Caco-2 (cell line): ENCODE results near the gene ZBTB32. TPM values are rescaled to one million over a fixed set of nuclear protein-coding genes. Genes with fewer than 3 reads are reported as not detected.

Source experiments
- BruUV-seq: library from RNA; stranded (reverse); fragments of 400-500 nt; replicated peaks from 2 replicates; lab custom pipeline; 2021; lab: Mats Ljungman, UMichigan
- CTCF ChIA-PET: fragments of 300-600 bp; sonication (Branson Sonifier 250); formaldehyde crosslinking; loops from one replicate; lab custom pipeline; 2022; ENCODE audit warnings: antibody characterized with exemption; lab: Charles Lee
- POLR2A ChIA-PET: fragments of 300-600 bp; sonication (Branson Sonifier 250); formaldehyde crosslinking; loops from one replicate; lab custom pipeline; 2022; ENCODE audit warnings: antibody characterized with exemption; lab: Charles Lee
- DNase-seq, 2 experiments: peaks; one replicate each; pipeline versions ENCODE4 v3.0.0 to v3.0.0-alpha.2; 2020 to 2022
- H3K27me3 ChIP-seq: replicated peaks from 2 replicates; pipeline ENCODE4 v1.6.0; 2011; ENCODE audit warnings: low read length; ENCODE audit not compliant: control insufficient read depth, insufficient read depth
- H3K36me3 ChIP-seq: 2 replicates; pipeline ENCODE4 v1.5.1; 2011; ENCODE audit warnings: low read length; ENCODE audit not compliant: control insufficient read depth, insufficient read depth
- H3K4me1 ChIP-seq: fragments of 250-450 bp; sonication (Bioruptor Pico); 2 replicates; pipeline ENCODE4 v1.5.1; 2020; ENCODE audit warnings: mild to moderate bottlenecking
- H3K4me3 ChIP-seq: 2 replicates; pipeline ENCODE4 v1.5.1; 2011; ENCODE audit warnings: low read depth, mild to moderate bottlenecking, control low read depth, low read length
- H3K9me3 ChIP-seq: fragments of 250-450 bp; sonication (Bioruptor Pico); 2 replicates; pipeline ENCODE4 v1.5.1; 2020; ENCODE audit warnings: mild to moderate bottlenecking, moderate library complexity
- H3K27ac Mint-ChIP-seq: one replicate; pipeline ENCODE4 v1.8.0; 2022; ENCODE audit warnings: mixed read lengths; ENCODE audit not compliant: unreplicated experiment
- H3K27me3 Mint-ChIP-seq: one replicate; pipeline ENCODE4 v1.8.0; 2022; ENCODE audit warnings: mixed read lengths; ENCODE audit not compliant: insufficient read depth, unreplicated experiment
- H3K36me3 Mint-ChIP-seq: one replicate; pipeline ENCODE4 v1.8.0; 2022; ENCODE audit warnings: mild to moderate bottlenecking, mixed read lengths; ENCODE audit not compliant: insufficient read depth, unreplicated experiment
- H3K4me1 Mint-ChIP-seq: one replicate; pipeline ENCODE4 v1.8.0; 2022; ENCODE audit warnings: low read depth, mixed read lengths; ENCODE audit not compliant: unreplicated experiment
- H3K4me3 Mint-ChIP-seq: one replicate; pipeline ENCODE4 v1.8.0; 2022; ENCODE audit warnings: mild to moderate bottlenecking, moderate library complexity, mixed read lengths; ENCODE audit not compliant: unreplicated experiment
- H3K9me3 Mint-ChIP-seq: one replicate; pipeline ENCODE4 v1.8.0; 2022; ENCODE audit warnings: mixed read lengths; ENCODE audit not compliant: unreplicated experiment
- intact Hi-C: fragments of 100-400 bp; cut with micrococcal nuclease; formaldehyde crosslinking; loops from one replicate; pipeline ENCODE4 v1.10.0; 2022; ENCODE audit not compliant: unreplicated experiment
- total RNA-seq: library from RNA; stranded (reverse); gene quantifications from 2 replicates; pipeline ENCODE4 v1.2.3, GENCODE V29; 2022
- TF ChIP-seq, protein P1 (sequence below), 2 experiments: fragments of 200-600 bp in 1 of 2; IDR thresholded peaks; 1 replicate in 1 of 2; 2 replicates in 1 of 2; pipeline versions ENCODE4 v1.5.1 to v1.8.0; 2011 to 2022; ENCODE audit warnings: antibody characterized with exemption in 1 of 2, control low read depth in 1 of 2, inconsistent platforms in 1 of 2, low read depth in 1 of 2, low read length in 1 of 2, mild to moderate bottlenecking in 1 of 2, moderate library complexity in 1 of 2; ENCODE audit not compliant: insufficient read depth in 1 of 2, severe bottlenecking in 1 of 2, unreplicated experiment in 1 of 2

Gene ZBTB32
- total RNA-seq, 1 experiment from 2014 or later, result not detected

DNA sequence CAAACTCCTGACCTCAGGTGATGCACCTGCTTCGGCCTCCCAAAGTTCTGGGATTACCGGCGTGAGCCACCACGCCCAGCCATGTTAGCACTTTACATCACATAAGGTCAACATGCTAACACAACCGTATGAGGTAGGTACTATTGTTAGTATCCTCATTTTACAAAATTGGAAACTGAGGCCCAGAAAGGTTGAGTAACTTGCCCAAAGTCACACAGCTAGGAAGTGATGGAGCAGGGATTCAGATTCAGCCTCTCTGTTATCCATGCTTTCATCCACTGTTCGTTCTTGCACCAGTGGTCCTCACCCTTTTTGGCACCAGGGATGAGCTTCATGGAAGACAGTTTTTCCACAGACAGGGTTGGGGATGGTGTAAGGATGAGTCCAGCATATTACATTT, 47.7 kb upstream of the ZBTB32 start:
- TF ChIP-seq, protein P1, sequence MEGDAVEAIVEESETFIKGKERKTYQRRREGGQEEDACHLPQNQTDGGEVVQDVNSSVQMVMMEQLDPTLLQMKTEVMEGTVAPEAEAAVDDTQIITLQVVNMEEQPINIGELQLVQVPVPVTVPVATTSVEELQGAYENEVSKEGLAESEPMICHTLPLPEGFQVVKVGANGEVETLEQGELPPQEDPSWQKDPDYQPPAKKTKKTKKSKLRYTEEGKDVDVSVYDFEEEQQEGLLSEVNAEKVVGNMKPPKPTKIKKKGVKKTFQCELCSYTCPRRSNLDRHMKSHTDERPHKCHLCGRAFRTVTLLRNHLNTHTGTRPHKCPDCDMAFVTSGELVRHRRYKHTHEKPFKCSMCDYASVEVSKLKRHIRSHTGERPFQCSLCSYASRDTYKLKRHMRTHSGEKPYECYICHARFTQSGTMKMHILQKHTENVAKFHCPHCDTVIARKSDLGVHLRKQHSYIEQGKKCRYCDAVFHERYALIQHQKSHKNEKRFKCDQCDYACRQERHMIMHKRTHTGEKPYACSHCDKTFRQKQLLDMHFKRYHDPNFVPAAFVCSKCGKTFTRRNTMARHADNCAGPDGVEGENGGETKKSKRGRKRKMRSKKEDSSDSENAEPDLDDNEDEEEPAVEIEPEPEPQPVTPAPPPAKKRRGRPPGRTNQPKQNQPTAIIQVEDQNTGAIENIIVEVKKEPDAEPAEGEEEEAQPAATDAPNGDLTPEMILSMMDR (IDR thresholded peaks at IDR 0.05; ENCODE audit: insufficient read depth in 1 of 2, low read depth in 1 of 2, low read length in 1 of 2, severe bottlenecking in 1 of 2, unreplicated experiment in 1 of 2), result no peak
- POLR2A ChIA-PET, result no interaction called here
- peaks cover 9% of the 10 kb centered on the region for H3K36me3 ChIP-seq
- no peak for DNase-seq
- Mint-ChIP-seq H3K4me3 (no peak overlapping the region), H3K36me3 (peaks cover 83% of the 10 kb centered on the region), H3K27ac (no peak overlapping the region), H3K9me3 (no peaks in the 10 kb centered on the region), H3K27me3 (no peaks in the 10 kb centered on the region), H3K4me1 (no peaks in the 10 kb centered on the region)
- H3K9me3 ChIP-seq, result no peaks in the 10 kb centered on the region
- no peak overlapping the region for H3K4me3 ChIP-seq
- no TSS peak for BruUV-seq
- no peaks in the 10 kb centered on the region for H3K27me3 ChIP-seq
- H3K4me1 ChIP-seq, result no peaks in the 10 kb centered on the region
- intact Hi-C loops, result no loop called here
- CTCF ChIA-PET, result no interaction called here

DNA sequence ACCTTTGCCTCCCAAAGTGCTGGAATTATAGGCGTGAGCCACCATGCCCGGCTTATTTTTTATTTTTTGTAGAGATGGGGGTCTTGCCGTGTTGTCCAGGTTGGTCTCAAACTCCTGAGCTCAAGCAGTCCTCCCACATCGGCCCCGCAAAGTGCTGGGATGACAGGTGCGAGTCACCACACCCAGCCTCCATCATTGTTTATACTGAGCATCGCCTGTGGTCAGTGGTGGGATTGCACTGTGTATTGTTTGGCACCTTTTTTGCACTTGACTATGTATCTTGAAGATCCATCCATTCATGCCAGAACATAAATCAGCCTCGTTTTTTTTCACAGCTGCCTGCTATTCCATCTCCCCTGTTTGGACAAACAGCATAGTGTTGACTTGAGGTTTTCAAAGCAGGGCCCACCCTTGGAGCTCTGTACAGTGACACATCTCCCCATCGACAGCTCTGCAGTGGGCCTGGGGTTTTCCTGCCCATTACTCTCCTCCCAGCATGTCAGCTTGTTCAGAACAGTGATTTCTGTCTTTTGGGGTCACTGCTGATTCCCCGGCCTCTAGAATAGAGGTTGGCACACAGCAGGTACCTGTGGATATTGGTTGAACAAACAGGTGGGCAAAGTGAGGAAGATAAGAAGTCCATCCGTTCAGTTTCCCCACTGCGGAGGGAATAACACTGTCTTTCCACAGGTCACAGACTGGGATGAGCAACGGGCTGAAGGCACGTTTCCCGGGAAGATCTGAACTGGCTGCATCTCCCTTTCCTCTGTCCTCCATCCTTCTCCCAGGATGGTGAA, 46.3 kb upstream of the ZBTB32 start:
- H3K27ac Mint-ChIP-seq, result no peak overlapping the region
- H3K4me3 ChIP-seq, result no peak overlapping the region
- BruUV-seq, result no TSS peak

GRCh38 chr19:35661995-35662340, 42.4 kb upstream of the ZBTB32 start:
- POLR2A ChIA-PET, result interaction anchor here (1.1 kb wide), 1 partner anchor 17 kb away, joined by 11 read pairs; no protein-coding TSS in a partner anchor
- no TSS peak for BruUV-seq
- Mint-ChIP-seq H3K27ac (no peak overlapping the region), H3K36me3 (peaks cover 50% of the 10 kb centered on the region), H3K9me3 (no peaks in the 10 kb centered on the region), H3K27me3 (no peaks in the 10 kb centered on the region), H3K4me1 (no peaks in the 10 kb centered on the region), H3K4me3 (no peak overlapping the region)
- H3K4me1 ChIP-seq, result no peaks in the 10 kb centered on the region
- no peak for DNase-seq
- no peaks in the 10 kb centered on the region for H3K27me3 ChIP-seq
- H3K4me3 ChIP-seq, result no peak overlapping the region
- peaks cover 5% of the 10 kb centered on the region for H3K36me3 ChIP-seq
- TF ChIP-seq, protein P1 (IDR thresholded peaks at IDR 0.05; ENCODE audit: insufficient read depth in 1 of 2, low read depth in 1 of 2, low read length in 1 of 2, severe bottlenecking in 1 of 2, unreplicated experiment in 1 of 2), result no peak
- CTCF ChIA-PET, result no interaction called here
- H3K9me3 ChIP-seq, result no peaks in the 10 kb centered on the region
- intact Hi-C loops, result loop anchor here (2.0 kb wide), 1 partner anchor 17 kb away; no protein-coding TSS in a partner anchor

More for the DNA sequence above, 46.3 kb upstream of the ZBTB32 start:
- Histone ChIP-seq H3K9me3 (no peaks in the 10 kb centered on the region), H3K27me3 (no peaks in the 10 kb centered on the region), H3K36me3 (peaks cover 9% of the 10 kb centered on the region), H3K4me1 (no peaks in the 10 kb centered on the region)
- Mint-ChIP-seq H3K4me1 (no peaks in the 10 kb centered on the region), H3K36me3 (peaks cover 81% of the 10 kb centered on the region), H3K4me3 (no peak overlapping the region), H3K9me3 (no peaks in the 10 kb centered on the region), H3K27me3 (no peaks in the 10 kb centered on the region)
- intact Hi-C loops, result no loop called here
- DNase-seq, result no peak
- POLR2A ChIA-PET, result interaction anchor here (1.1 kb wide), 1 partner anchor 10 kb away, joined by 4 read pairs; the partner anchor contains the start of gene COX6B1
- CTCF ChIA-PET, result no interaction called here
- TF ChIP-seq, protein P1 (IDR thresholded peaks at IDR 0.05; ENCODE audit: insufficient read depth in 1 of 2, low read depth in 1 of 2, low read length in 1 of 2, severe bottlenecking in 1 of 2, unreplicated experiment in 1 of 2), result peak; percentile 21 to 40
